ENCODE measurements around the gene DHRSX.
"Not testable (repeated sequence)": the region's sequence is repeated elsewhere in the genome, so short reads cannot be mapped to it uniquely, and the experiment has no call there.

The DHRSX gene

GRCh38 chrX:2497961-2498780 lies 2.6 kb downstream of the DHRSX start:
- no peak for DNase-seq (ENCODE audit: low read depth in 2 of 2)

DNA sequence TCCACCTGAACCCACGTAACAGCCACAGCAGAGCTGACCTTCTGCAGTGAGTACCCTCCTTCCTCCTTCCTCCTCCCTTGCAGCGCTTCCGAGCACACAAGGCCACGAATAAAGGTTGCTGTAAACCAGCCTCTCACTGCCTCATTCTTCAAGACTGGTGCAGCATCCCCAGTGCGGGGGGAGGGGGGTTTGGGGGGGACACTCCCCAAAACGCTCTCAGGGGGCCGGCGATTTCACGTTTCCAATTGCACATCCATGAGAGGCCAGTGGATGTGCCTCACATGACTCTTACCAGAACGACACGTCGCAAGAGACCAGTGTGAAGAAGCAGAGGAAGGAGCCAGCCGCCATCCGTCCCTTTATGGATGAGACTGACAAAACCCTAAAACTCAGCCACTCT lies 5.2 kb downstream of the DHRSX start:
- no peak for DNase-seq (ENCODE audit: low read depth in 2 of 2)

DNA sequence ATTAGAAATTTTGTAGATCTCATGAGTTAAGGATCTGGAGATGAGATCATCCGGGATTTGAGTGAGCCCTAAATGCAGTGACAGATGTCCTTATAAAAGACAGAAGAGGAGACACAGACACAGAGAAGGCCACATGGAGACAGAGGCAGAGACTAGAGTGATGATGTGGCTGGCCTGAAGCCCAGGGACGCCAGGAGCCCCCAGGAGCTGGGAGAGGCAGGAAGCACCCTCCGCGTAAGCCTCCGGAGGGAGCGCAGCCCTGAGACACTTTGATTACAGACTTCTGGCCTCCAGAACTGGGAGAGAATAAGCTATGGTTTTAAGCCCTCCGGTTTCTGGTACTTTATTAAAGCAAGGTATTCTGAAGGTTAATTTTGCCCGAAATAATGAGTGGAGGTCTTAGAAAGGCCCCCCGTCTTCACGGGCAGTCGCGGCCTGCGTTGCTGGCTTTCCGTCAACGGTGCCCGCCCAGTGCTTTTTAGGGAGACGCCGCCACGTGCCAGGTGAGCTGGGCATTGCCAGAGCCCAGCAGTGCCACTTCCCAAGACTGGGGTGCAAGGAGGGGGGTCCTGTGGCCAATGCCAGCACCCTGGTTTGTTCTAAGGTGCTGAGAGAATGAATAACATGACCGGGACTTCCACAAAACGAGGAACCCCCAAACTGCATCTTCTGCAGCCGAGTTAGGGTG lies 8.1 kb downstream of the DHRSX start:
- DNase-seq (ENCODE audit: low read depth in 2 of 2): no peak

- no peak for DNase-seq (ENCODE audit: low read depth in 2 of 2)
Measured at GRCh38 chrX:2490634-2491033, 10.1 kb downstream of the DHRSX start.

- no peak for DNase-seq (ENCODE audit: low read depth in 2 of 2)
Measured at GRCh38 chrX:2489446-2490445, 11.0 kb downstream of the DHRSX start.

DNA sequence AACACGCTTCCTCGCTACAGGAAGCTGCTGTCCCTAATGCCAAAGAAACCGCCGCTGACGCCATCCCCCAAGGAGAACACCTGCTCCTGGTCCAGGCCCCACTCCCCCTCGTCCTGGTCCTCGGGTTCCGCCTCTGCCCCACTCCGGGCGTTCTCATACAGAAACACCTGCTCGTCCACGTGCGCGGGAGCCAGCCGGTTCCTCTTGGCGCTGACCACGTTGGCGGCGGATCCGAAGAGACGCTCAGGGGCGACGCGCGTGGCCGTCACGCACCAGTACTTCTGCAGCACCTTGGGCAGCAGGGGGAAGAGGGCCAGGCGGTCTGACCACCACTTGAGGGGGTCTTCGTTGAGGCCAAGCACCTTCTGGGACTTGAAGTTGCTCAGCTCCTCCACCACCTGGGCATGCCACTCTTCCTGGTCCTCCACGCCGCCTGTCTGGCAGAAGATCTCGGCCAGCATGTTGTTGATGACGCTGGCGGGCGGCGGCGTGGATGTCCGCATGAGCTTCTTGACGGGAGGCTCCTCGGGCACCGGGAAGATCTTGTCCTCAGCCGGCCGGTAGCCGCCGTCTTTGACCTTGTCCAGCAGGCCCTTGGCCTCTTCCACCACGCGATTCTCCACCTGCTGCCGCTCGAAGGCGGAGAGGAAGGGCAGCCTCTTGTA lies 12.0 kb downstream of the DHRSX start:
- DNase-seq (ENCODE audit: low read depth in 2 of 2): no peak

DNA sequence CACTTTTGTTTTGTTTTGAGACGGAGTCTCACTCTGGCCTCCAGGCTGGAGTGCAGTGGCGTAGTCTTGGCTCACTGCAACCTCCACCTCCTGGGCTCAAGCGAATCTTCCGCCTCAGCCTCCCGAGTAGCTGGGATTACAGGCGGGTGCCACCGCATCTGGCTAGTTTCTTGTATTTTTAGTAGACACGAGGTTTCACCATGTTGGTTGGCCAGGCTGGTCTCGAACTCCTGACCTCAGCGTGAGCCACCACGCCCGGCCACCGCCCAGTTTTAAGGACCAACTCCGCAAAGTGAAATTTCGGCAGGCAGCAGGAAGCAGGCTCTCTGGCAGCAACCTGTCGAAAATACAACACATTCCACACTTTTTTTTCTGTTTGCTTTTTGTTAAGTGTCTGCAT lies 13.4 kb downstream of the DHRSX start:
- DNase-seq (ENCODE audit: low read depth in 2 of 2): no peak

DNA sequence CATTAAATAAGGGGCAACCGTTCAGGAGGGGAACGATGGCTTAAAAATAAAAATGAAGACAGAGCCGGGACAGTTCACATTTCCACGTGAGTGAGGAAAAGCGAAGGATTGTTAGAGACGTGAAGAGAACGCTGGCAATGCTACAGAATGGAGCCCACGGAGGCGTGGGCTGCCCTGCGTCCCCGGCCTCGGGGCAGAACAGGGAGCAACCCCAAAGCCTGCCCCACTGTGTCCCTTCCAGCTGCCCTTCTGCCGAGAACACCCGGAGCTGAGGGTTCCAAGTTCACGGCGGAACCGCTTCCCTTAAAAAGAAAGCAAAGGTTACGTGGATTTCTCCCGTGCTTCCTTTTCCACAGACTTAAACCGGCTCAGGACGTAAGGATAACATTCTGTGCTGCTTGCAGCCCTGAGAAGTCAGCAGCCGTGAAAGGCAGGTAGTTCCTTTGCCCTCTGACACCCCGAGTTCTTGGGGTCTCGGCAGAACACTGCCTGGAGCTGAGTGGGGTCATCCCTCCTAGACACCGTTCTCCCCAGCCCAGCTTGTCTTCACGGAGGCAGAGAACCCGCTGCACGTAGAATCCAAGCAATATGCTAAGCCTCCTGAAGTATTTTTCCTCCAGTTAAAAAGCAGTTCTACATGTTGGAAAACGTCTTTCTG lies 14.2 kb downstream of the DHRSX start:
- no peak for DNase-seq (ENCODE audit: low read depth in 2 of 2)

- no peak for DNase-seq (ENCODE audit: low read depth in 2 of 2)
Measured at GRCh38 chrX:2485789-2486345, 14.9 kb downstream of the DHRSX start.

GRCh38 chrX:2484721-2485648 lies 15.8 kb downstream of the DHRSX start:
- DNase-seq (ENCODE audit: low read depth in 2 of 2): no peak

- DNase-seq (ENCODE audit: low read depth in 2 of 2): no peak
Measured at GRCh38 chrX:2484256-2484655, 16.5 kb downstream of the DHRSX start.

DNA sequence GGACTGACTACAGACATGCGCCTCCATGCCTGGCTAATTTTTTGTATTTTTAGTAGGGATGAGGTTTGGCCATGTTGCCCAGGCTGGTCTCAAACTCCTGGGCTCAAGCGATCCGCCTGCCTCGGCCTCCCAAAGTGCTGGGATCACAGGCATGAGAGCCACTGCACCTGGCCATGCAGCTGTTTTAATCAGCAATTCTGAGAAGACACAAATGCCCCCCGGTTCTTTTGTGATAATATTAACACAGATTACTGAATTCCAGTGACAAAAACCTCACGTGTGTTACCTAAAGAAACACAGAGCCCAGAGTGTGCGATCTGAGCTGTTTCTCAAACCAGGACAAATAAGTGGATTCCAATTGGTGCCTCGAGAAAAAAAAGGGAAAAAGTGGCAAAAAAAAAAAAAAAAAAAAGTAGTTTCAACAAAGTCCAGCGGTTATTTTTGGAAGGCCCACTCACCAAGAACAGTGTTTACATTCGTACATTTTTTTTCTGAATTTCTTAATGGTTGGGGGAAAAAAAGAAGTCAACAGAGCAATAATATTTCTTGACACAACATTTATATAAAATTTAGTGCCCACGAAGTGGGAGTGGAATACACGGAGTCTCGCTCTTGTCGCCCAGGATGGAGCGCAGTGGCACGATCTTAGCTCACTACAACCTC lies 17.2 kb downstream of the DHRSX start:
- no peak for DNase-seq (ENCODE audit: low read depth in 2 of 2)

- not testable (repeated sequence) for DNase-seq (ENCODE audit: low read depth in 2 of 2)
Measured at GRCh38 chrX:2481597-2481996, 19.2 kb downstream of the DHRSX start.

- not testable (repeated sequence) for DNase-seq (ENCODE audit: low read depth in 2 of 2)
Measured at GRCh38 chrX:2479982-2480381, 20.8 kb downstream of the DHRSX start.

DNA sequence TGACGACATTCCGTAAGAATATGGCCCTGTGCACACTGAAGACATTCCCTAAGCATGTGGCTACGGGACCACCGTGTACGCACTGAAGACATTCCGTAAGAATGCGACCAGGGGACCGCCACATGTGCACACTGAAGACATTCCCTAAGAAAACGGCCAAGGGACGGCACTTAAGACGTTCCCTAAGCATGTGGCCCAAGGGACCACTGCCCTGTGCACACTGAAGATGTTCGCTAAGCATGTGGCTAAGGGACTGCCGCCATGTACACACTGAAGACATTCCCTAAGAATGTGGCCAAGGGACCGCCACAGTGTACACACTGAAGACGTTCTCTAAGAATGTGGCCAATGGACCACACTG lies 21.4 kb downstream of the DHRSX start:
- DNase-seq (ENCODE audit: low read depth in 2 of 2): no peak

- DNase-seq (ENCODE audit: low read depth in 2 of 2): no peak
Measured at GRCh38 chrX:2478546-2479419, 22.0 kb downstream of the DHRSX start.

DNA sequence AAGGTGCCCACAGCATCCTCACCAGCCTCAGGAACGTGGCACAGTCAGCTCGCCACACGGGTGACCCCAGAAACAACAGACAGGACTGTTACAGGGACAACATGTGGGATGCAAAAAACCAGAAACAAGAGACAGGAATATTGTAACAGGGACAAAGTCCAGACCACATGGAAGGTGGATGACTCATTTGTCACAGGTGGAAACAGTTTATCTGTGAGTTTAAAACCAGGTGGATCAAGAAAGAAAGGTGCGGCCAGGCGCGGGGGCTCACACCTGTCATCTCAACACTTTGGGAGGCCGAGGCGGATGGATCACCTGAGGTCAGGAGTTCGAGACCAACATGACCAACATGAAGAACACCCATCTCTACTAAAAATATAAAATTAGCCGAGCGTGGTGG lies 23.5 kb downstream of the DHRSX start:
- DNase-seq (ENCODE audit: low read depth in 2 of 2): not testable (repeated sequence)
